Karpas-422 (cell line): ENCODE measurements around the gene SHB. TPM values are rescaled to one million over a fixed set of nuclear protein-coding genes. Genes with fewer than 3 reads are reported as not detected.
A peak's percentile ranks its signal among the peaks of the same experiment; 100 is the strongest.
"Not testable (repeated sequence)": the region's sequence is repeated elsewhere in the genome, so short reads cannot be mapped to it uniquely, and the experiment has no call there.

ENCODE experiments used
- DNase-seq: peaks from one replicate; pipeline ENCODE4 v3.0.0-alpha.2; 2015
- H2AFZ ChIP-seq: fragments of 200-600 bp; sonication (generic); 2 replicates; pipeline ENCODE4 v1.6.1; 2014; ENCODE audit warnings: antibody characterized with exemption, low read length, mixed read lengths
- H3K27ac ChIP-seq: fragments of 200-600 bp; sonication (generic); 2 replicates; pipeline ENCODE4 v1.5.1; 2014; ENCODE audit warnings: mild to moderate bottlenecking, low read length, moderate library complexity
- H3K27me3 ChIP-seq: fragments of 200-600 bp; sonication (generic); 2 replicates; pipeline ENCODE4 v1.6.1; 2014; ENCODE audit warnings: low read length, mixed read lengths
- H3K36me3 ChIP-seq: fragments of 200-600 bp; sonication (generic); 2 replicates; pipeline ENCODE4 v1.6.1; 2014; ENCODE audit warnings: low read length, mixed read lengths; ENCODE audit not compliant: insufficient read depth
- H3K4me1 ChIP-seq: fragments of 200-600 bp; sonication (generic); 2 replicates; pipeline ENCODE4 v1.6.1; 2014; ENCODE audit warnings: mild to moderate bottlenecking, low read length, mixed read lengths
- H3K4me2 ChIP-seq: fragments of 200-600 bp; sonication (generic); 2 replicates; pipeline ENCODE4 v1.6.1; 2014; ENCODE audit warnings: low read length, low read depth, mild to moderate bottlenecking; ENCODE audit not compliant: poor library complexity, severe bottlenecking
- H3K4me3 ChIP-seq: fragments of 200-600 bp; sonication (generic); 2 replicates; pipeline ENCODE4 v1.5.1; 2014; ENCODE audit warnings: mild to moderate bottlenecking, antibody characterized with exemption, low read length, mixed read lengths
- H3K79me2 ChIP-seq: fragments of 200-600 bp; sonication (generic); 2 replicates; pipeline ENCODE4 v1.6.1; 2014; ENCODE audit warnings: mild to moderate bottlenecking, low read length, mixed read lengths
- H3K9ac ChIP-seq: fragments of 200-600 bp; sonication (generic); 2 replicates; pipeline ENCODE4 v1.6.0; 2014; ENCODE audit warnings: low read length
- H3K9me2 ChIP-seq: fragments of 200-600 bp; sonication (generic), shearing (Covaris generic); replicated peaks from 2 replicates; pipeline ENCODE4 v1.6.0; 2014; ENCODE audit warnings: mild to moderate bottlenecking, low read length, moderate library complexity; ENCODE audit not compliant: insufficient read depth
- H3K9me3 ChIP-seq: fragments of 300-700, 200-600 bp; sonication (generic); 2 replicates; pipeline ENCODE4 v1.6.1; 2014; ENCODE audit warnings: low read length, mixed read lengths
- H4K20me1 ChIP-seq: fragments of 200-600 bp; sonication (generic); 2 replicates; pipeline ENCODE4 v1.6.1; 2014; ENCODE audit warnings: mild to moderate bottlenecking, antibody characterized with exemption, low read length, low read depth; ENCODE audit not compliant: insufficient read depth
- total RNA-seq: library from RNA; depleted of rRNA; stranded (reverse); fragments of >200 nt; shearing (Covaris generic); gene quantifications from 2 replicates; pipeline ENCODE4 v1.2.3, GENCODE V29; 2014; ENCODE audit warnings: low replicate concordance

The SHB gene
- total RNA-seq, 1 experiment from 2014 or later = 27.1 TPM

- H3K4me2 ChIP-seq = no peak overlapping the region
- H3K9me2 ChIP-seq = no peaks in the 10 kb centered on the region
- H3K27ac ChIP-seq = peak overlapping the region; percentile 96
- H4K20me1 ChIP-seq = peaks cover 5% of the 10 kb centered on the region; the same call in 1 of the 2 replicates
- H3K36me3 ChIP-seq = peaks cover 15% of the 10 kb centered on the region; the same call in 1 of the 2 replicates
- H3K4me1 ChIP-seq = peaks cover 96% of the 10 kb centered on the region
- H3K9me3 ChIP-seq = no peaks in the 10 kb centered on the region
- no peaks in the 10 kb centered on the region for H3K27me3 ChIP-seq
- peaks cover 78% of the 10 kb centered on the region for H3K79me2 ChIP-seq
- H2AFZ ChIP-seq = no peak overlapping the region
- DNase-seq = no peak
- H3K9ac ChIP-seq = no peak overlapping the region
- no peak overlapping the region for H3K4me3 ChIP-seq
Measured at GRCh38 chr9:38054653-38055052, 14.4 kb downstream of the SHB start.

- no peak overlapping the region for H3K4me3 ChIP-seq
- H4K20me1 ChIP-seq = peaks cover 5% of the 10 kb centered on the region; the same call in 1 of the 2 replicates
- H2AFZ ChIP-seq = no peak overlapping the region
- no peaks in the 10 kb centered on the region for H3K9me2 ChIP-seq
- peaks cover 88% of the 10 kb centered on the region for H3K4me1 ChIP-seq
- H3K27ac ChIP-seq = peak overlapping the region; percentile 96
- no peak overlapping the region for H3K4me2 ChIP-seq
- H3K9me3 ChIP-seq = no peaks in the 10 kb centered on the region
- peaks cover 10% of the 10 kb centered on the region; the same call in 1 of the 2 replicates for H3K36me3 ChIP-seq
- H3K9ac ChIP-seq = no peak overlapping the region
- DNase-seq = no peak
- H3K79me2 ChIP-seq = peaks cover 81% of the 10 kb centered on the region
- no peaks in the 10 kb centered on the region for H3K27me3 ChIP-seq
Measured at GRCh38 chr9:38053697-38054461, 15.1 kb downstream of the SHB start.

DNA sequence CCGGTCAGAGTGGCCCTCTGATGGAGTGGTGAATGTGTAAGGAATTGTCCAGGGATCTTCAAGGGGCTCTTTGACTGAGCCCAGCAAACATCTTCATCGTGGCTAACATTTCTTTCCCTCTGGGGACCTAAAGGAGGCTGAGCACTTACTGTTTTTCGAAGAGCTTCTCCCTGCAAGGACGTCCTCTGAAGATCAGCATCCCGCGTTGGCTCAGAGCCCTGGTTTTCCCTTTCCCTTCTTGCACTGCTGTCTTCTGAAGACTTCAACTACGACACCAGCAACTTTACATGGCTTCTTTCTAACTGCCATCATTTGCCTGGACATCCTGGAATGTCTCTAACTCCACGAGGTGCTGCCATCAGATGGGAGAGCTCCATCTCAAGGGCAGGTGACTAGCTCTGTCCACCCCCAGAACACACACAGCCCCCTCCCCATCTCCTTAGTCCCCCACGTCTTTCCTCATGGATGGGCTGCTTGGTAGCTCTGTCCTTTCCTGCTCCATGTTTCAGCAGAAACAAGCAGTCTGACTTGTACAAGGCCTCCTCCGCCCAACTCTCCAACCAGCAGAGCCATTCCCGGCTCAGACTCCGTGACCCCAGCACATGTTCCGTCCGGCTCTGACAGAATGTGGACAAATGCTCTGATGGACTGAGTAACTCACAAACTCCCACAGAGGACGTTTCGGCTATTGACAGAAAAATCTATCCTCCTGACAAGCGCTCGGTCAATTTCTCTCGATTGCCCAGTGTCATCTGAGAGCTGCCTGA, 17.1 kb downstream of the SHB start:
- Histone ChIP-seq H3K79me2 (peaks cover 94% of the 10 kb centered on the region), H3K9ac (no peak overlapping the region)

GRCh38 chr9:38048316-38048969, 20.6 kb downstream of the SHB start:
- peaks cover 64% of the 10 kb centered on the region for H3K4me1 ChIP-seq
- H3K9ac ChIP-seq = no peak overlapping the region

More for the DNA sequence above, 17.1 kb downstream of the SHB start:
- Histone ChIP-seq H3K36me3 (peaks cover 13% of the 10 kb centered on the region; the same call in 1 of the 2 replicates), H3K27ac (peak overlapping the region; percentile 46), H3K4me3 (no peak overlapping the region), H3K9me3 (no peaks in the 10 kb centered on the region), H3K4me1 (peaks cover 81% of the 10 kb centered on the region), H3K27me3 (no peaks in the 10 kb centered on the region), H2AFZ (no peak overlapping the region), H4K20me1 (peaks cover 10% of the 10 kb centered on the region; the same call in 1 of the 2 replicates), H3K4me2 (no peak overlapping the region), H3K9me2 (no peaks in the 10 kb centered on the region)
- no peak for DNase-seq

DNA sequence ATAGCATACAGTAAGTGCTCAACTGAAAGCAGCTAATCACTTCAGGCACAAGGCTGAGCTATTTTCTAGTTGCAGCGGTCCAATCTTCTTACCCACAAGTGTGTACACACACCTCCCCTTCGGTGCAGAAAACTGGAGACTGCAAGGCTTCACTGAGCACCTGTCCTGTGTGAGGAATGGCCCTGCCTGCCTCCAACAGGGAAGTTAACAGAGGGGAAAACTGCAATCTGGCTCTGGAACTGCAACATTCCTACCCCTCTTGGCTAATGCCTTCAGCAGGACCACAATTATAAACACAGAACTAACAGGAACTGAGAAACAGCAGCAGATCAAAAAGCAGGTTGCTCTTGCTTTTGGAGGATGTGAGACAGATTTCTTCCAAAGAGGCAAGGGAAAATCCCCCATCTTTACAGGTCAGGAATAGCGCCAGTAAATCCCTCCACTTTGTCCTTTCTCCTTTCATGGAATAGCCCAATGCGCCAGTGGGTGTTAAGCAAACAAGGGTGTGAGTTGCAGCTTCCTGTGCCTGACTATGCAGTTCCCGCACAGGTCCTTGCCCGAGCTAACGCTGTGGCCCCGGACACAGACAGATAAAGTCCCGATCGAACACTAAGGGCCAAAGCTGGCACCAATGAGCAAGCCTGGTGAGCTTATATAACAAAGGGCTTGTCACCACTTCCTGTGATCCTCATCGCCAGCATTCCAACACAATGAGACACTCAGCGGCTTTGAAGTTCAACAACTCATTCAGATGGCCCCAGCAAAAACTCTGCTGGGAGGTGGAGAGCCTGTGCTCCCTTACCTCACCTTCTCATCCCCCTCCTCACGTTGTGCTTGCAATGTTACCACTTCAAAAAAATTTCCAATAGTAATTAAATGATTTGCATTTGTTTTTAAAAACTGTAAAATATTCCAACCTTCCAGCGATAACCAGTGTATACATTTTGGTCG, 21.5 kb downstream of the SHB start:
- peaks cover 6% of the 10 kb centered on the region for H4K20me1 ChIP-seq
- no peak overlapping the region for H3K9ac ChIP-seq
- H3K4me2 ChIP-seq = no peak overlapping the region
- no peaks in the 10 kb centered on the region for H3K9me2 ChIP-seq
- no peak overlapping the region for H3K4me3 ChIP-seq
- peak overlapping the region; percentile 28; the same call in 1 of the 2 replicates for H3K27ac ChIP-seq
- no peak overlapping the region for H2AFZ ChIP-seq
- peaks cover 7% of the 10 kb centered on the region; the same call in 1 of the 2 replicates for H3K36me3 ChIP-seq
- no peaks in the 10 kb centered on the region for H3K9me3 ChIP-seq
- H3K4me1 ChIP-seq = peaks cover 66% of the 10 kb centered on the region
- no peak for DNase-seq
- peaks cover 87% of the 10 kb centered on the region for H3K79me2 ChIP-seq
- H3K27me3 ChIP-seq = no peaks in the 10 kb centered on the region

More at GRCh38 chr9:38048316-38048969, 20.6 kb downstream of the SHB start:
- Histone ChIP-seq H3K4me3 (no peak overlapping the region), H3K27me3 (no peaks in the 10 kb centered on the region), H3K36me3 (peaks cover 7% of the 10 kb centered on the region; the same call in 1 of the 2 replicates), H3K27ac (no peak overlapping the region; the same call in 1 of the 2 replicates), H3K79me2 (peaks cover 87% of the 10 kb centered on the region), H3K9me3 (no peaks in the 10 kb centered on the region), H3K9me2 (no peaks in the 10 kb centered on the region), H2AFZ (no peak overlapping the region), H3K4me2 (no peak overlapping the region), H4K20me1 (peaks cover 10% of the 10 kb centered on the region)
- no peak for DNase-seq

- Histone ChIP-seq H3K36me3 (0 out of 2 replicates have a peak, but pooled peaks cover 3% of the 10 kb centered on the region), H3K9ac (no peak overlapping the region), H3K4me1 (peaks cover 66% of the 10 kb centered on the region), H3K9me3 (no peaks in the 10 kb centered on the region), H3K9me2 (no peaks in the 10 kb centered on the region), H3K27me3 (no peaks in the 10 kb centered on the region), H3K79me2 (peaks cover 86% of the 10 kb centered on the region), H3K4me3 (no peak overlapping the region), H2AFZ (no peak overlapping the region), H3K4me2 (no peak overlapping the region), H4K20me1 (peaks cover 5% of the 10 kb centered on the region; the same call in 1 of the 2 replicates), H3K27ac (peak overlapping the region; percentile 28; the same call in 1 of the 2 replicates)
- no peak for DNase-seq
Measured at GRCh38 chr9:38046661-38047300, 22.2 kb downstream of the SHB start.

- not testable (repeated sequence) for H3K4me3 ChIP-seq, H3K9me2 ChIP-seq, H2AFZ ChIP-seq, H3K27me3 ChIP-seq, H4K20me1 ChIP-seq, H3K9ac ChIP-seq, H3K36me3 ChIP-seq, DNase-seq, H3K9me3 ChIP-seq, H3K4me2 ChIP-seq
- Histone ChIP-seq H3K79me2 (peaks cover 88% of the 10 kb centered on the region), H3K27ac (0 out of 2 replicates have a peak overlapping the region, but pooled peaks have one; percentile 9), H3K4me1 (peaks cover 66% of the 10 kb centered on the region)
Measured at GRCh38 chr9:38045939-38046338, 23.1 kb downstream of the SHB start.
